Panc1 (cell line): ENCODE results near the gene LGALS1. TPM values are rescaled to one million over a fixed set of nuclear protein-coding genes. Genes with fewer than 3 reads are reported as not detected.

Source experiments
- ATAC-seq: fragments of 200-7000 bp; cut with Tn5 transposase; 2 replicates; pipeline ENCODE4 v1.9.1; 2020; ENCODE audit warnings: mild to moderate bottlenecking, moderate library complexity
- BruUV-seq: library from RNA; stranded (reverse); fragments of 400-500 nt; replicated peaks from 2 replicates; lab custom pipeline; 2021; lab: Mats Ljungman, UMichigan
- CTCF ChIA-PET: fragments of 300-600 bp; sonication (Branson Sonifier 250); formaldehyde crosslinking; loops from one replicate; lab custom pipeline; 2022; ENCODE audit warnings: antibody characterized with exemption; lab: Charles Lee
- POLR2A ChIA-PET: fragments of 300-600 bp; sonication (Branson Sonifier 250); formaldehyde crosslinking; loops from one replicate; lab custom pipeline; 2022; ENCODE audit warnings: antibody characterized with exemption; lab: Charles Lee
- DNase-seq: peaks from one replicate; pipeline ENCODE4 v3.0.0-alpha.2; 2010; ENCODE audit warnings: low read depth, low spot score
- H3K27ac ChIP-seq: 2 replicates; pipeline ENCODE4 v1.5.1; 2011; ENCODE audit warnings: mild to moderate bottlenecking, low read length, inconsistent platforms
- H3K27me3 ChIP-seq: fragments of 200-500 bp; sonication (Bioruptor generic); 2 replicates; pipeline ENCODE4 v1.6.0; 2014; ENCODE audit warnings: low read length, inconsistent platforms; ENCODE audit not compliant: control insufficient read depth, insufficient read depth
- H3K36me3 ChIP-seq: fragments of 200-500 bp; sonication (Bioruptor generic); 2 replicates; pipeline ENCODE4 v1.5.1; 2014; ENCODE audit warnings: inconsistent platforms, mild to moderate bottlenecking, low read length, moderate library complexity; ENCODE audit not compliant: control insufficient read depth, insufficient read depth
- H3K4me1 ChIP-seq: 2 replicates; pipeline ENCODE4 v1.5.1; 2011; ENCODE audit warnings: inconsistent platforms, mild to moderate bottlenecking, low read length, moderate library complexity; ENCODE audit not compliant: control insufficient read depth, insufficient read depth
- H3K4me3 ChIP-seq, 2 experiments: 2 replicates each; pipeline ENCODE4 v1.5.1; 2011 to 2012; ENCODE audit warnings: low read depth in 2 of 2, low read length in 2 of 2, mild to moderate bottlenecking in 2 of 2, inconsistent platforms in 1 of 2, moderate library complexity in 1 of 2
- H3K9me3 ChIP-seq: fragments of 200-500 bp; sonication (Bioruptor generic); 2 replicates; pipeline ENCODE4 v1.5.1; 2014; ENCODE audit warnings: low read depth, mild to moderate bottlenecking, inconsistent platforms, low read length, moderate library complexity; ENCODE audit not compliant: control insufficient read depth, insufficient read depth
- POLR2AphosphoS5 ChIP-seq: IDR thresholded peaks from 2 replicates; pipeline ENCODE4 v1.6.1; 2012; ENCODE audit warnings: mild to moderate bottlenecking, low read depth, low read length, moderate library complexity
- SIN3A ChIP-seq: IDR thresholded peaks from 2 replicates; pipeline ENCODE4 v1.6.1; 2012; ENCODE audit warnings: low read depth, mild to moderate bottlenecking, low read length, moderate library complexity, borderline replicate concordance; ENCODE audit not compliant: insufficient read depth
- TCF7L2 ChIP-seq: IDR thresholded peaks from 2 replicates; pipeline ENCODE4 v1.6.1; 2011; ENCODE audit warnings: mild to moderate bottlenecking, low read depth, low read length, inconsistent platforms
- in situ Hi-C: cut with HindIII; loops from 2 replicates; pipeline ENCODE4 v1.10.0; 2016; ENCODE audit warnings: low sequenced_read_pairs, low pct_unique_long_range_greater_than_20kb
- intact Hi-C: fragments of 100-400 bp; cut with micrococcal nuclease; formaldehyde crosslinking; loops from one replicate; pipeline ENCODE4 v1.10.0; 2022; ENCODE audit not compliant: unreplicated experiment
- total RNA-seq: library from RNA; stranded (reverse); gene quantifications from one replicate; pipeline ENCODE4 v1.2.1, GENCODE V29; 2021; ENCODE audit not compliant: unreplicated experiment
- TF ChIP-seq, protein P1 (sequence below): fragments of 450-650 bp; IDR thresholded peaks from 2 replicates; pipeline ENCODE4 v1.5.1; 2017; ENCODE audit warnings: mild to moderate bottlenecking
- TF ChIP-seq, protein P2 (sequence below), 2 experiments: IDR thresholded peaks; 2 replicates each; pipeline ENCODE4 v1.6.1; 2011 to 2012; ENCODE audit warnings: low read depth in 2 of 2, control low read depth in 1 of 2, low read length in 1 of 2, mild to moderate bottlenecking in 1 of 2, moderate library complexity in 1 of 2; ENCODE audit not compliant: insufficient read depth in 1 of 2

The LGALS1 gene
- total RNA-seq, 1 experiment from 2014 or later, result 1,518 TPM

DNA sequence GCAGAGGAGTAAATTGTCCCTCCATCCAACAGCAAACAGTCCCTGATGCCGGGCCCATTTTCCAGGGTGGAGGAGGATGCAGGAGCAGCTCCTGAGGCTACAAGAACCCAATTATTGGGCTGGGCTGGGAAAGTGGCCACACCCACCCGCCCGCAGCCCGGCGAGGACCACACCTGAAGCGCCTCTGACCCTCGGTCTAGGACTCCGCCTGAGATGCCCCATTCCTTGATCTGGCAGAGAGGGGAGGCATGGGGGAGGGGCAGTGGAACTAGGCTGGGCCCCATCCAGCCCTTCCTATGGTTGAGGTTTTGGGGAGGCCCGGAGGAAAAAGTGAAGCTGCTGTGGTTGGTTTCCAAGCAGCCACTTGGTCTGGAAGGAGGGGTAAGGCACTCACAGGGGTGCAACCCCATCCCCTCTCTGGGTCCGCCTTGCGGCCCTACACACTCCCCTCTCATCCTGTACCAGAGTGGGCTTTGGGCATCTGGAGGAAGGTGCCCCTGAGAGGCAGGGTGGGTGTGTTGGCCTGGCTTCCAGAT is 2.4 kb upstream of the LGALS1 start:
- DNase-seq (no peak), ATAC-seq (no peak)
- H3K27ac ChIP-seq, result no peak overlapping the region
- no peaks in the 10 kb centered on the region for H3K27me3 ChIP-seq
- H3K36me3 ChIP-seq, result no peaks in the 10 kb centered on the region
- H3K9me3 ChIP-seq, result no peaks in the 10 kb centered on the region
- TF ChIP-seq POLR2AphosphoS5 (no peak), SIN3A (no peak), TCF7L2 (no peak)
- TF ChIP-seq, protein P1, sequence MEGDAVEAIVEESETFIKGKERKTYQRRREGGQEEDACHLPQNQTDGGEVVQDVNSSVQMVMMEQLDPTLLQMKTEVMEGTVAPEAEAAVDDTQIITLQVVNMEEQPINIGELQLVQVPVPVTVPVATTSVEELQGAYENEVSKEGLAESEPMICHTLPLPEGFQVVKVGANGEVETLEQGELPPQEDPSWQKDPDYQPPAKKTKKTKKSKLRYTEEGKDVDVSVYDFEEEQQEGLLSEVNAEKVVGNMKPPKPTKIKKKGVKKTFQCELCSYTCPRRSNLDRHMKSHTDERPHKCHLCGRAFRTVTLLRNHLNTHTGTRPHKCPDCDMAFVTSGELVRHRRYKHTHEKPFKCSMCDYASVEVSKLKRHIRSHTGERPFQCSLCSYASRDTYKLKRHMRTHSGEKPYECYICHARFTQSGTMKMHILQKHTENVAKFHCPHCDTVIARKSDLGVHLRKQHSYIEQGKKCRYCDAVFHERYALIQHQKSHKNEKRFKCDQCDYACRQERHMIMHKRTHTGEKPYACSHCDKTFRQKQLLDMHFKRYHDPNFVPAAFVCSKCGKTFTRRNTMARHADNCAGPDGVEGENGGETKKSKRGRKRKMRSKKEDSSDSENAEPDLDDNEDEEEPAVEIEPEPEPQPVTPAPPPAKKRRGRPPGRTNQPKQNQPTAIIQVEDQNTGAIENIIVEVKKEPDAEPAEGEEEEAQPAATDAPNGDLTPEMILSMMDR, result no peak
- TF ChIP-seq, protein P2, sequence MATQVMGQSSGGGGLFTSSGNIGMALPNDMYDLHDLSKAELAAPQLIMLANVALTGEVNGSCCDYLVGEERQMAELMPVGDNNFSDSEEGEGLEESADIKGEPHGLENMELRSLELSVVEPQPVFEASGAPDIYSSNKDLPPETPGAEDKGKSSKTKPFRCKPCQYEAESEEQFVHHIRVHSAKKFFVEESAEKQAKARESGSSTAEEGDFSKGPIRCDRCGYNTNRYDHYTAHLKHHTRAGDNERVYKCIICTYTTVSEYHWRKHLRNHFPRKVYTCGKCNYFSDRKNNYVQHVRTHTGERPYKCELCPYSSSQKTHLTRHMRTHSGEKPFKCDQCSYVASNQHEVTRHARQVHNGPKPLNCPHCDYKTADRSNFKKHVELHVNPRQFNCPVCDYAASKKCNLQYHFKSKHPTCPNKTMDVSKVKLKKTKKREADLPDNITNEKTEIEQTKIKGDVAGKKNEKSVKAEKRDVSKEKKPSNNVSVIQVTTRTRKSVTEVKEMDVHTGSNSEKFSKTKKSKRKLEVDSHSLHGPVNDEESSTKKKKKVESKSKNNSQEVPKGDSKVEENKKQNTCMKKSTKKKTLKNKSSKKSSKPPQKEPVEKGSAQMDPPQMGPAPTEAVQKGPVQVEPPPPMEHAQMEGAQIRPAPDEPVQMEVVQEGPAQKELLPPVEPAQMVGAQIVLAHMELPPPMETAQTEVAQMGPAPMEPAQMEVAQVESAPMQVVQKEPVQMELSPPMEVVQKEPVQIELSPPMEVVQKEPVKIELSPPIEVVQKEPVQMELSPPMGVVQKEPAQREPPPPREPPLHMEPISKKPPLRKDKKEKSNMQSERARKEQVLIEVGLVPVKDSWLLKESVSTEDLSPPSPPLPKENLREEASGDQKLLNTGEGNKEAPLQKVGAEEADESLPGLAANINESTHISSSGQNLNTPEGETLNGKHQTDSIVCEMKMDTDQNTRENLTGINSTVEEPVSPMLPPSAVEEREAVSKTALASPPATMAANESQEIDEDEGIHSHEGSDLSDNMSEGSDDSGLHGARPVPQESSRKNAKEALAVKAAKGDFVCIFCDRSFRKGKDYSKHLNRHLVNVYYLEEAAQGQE (IDR thresholded peaks at IDR 0.05; ENCODE audit: insufficient read depth in 1 of 2, low read depth in 2 of 2, low read length in 1 of 2), result no peak
- CTCF ChIA-PET, result interaction anchor here (0.7 kb wide), 1 partner anchor 9 kb away, joined by 5 read pairs; no protein-coding TSS in a partner anchor
- BruUV-seq, result no TSS peak
- H3K4me3 ChIP-seq, result no peak overlapping the region
- in situ Hi-C loops (no loop called here), intact Hi-C loops (no loop called here)
- H3K4me1 ChIP-seq, result peaks cover 5% of the 10 kb centered on the region
- POLR2A ChIA-PET, result no interaction called here

GRCh38 chr22:37674248-37674647 is 1.2 kb upstream of the LGALS1 start:
- CTCF ChIA-PET, result no interaction called here
- no peak for DNase-seq

More at GRCh38 chr22:37674248-37674647, 1.2 kb upstream of the LGALS1 start:
- H3K4me1 ChIP-seq, result peaks cover 12% of the 10 kb centered on the region
- no peaks in the 10 kb centered on the region for H3K9me3 ChIP-seq
- intact Hi-C loops, result no loop called here
- TF ChIP-seq, protein P2 (IDR thresholded peaks at IDR 0.05; ENCODE audit: insufficient read depth in 1 of 2, low read depth in 2 of 2, low read length in 1 of 2), result no peak
- no peak for TF ChIP-seq SIN3A
- TF ChIP-seq, protein P1, result no peak
- no peak for TF ChIP-seq POLR2AphosphoS5
- no peak for TF ChIP-seq TCF7L2
- in situ Hi-C loops, result no loop called here
- no peak for ATAC-seq
- POLR2A ChIA-PET, result interaction anchor here (0.7 to 1.1 kb wide), 2 partner anchors 16 to 24 kb away, joined by 7 read pairs; no protein-coding TSS in a partner anchor
- no TSS peak for BruUV-seq
- H3K36me3 ChIP-seq, result no peaks in the 10 kb centered on the region
- no peaks in the 10 kb centered on the region for H3K27me3 ChIP-seq
- H3K27ac ChIP-seq, result peak overlapping the region; percentile 87
- H3K4me3 ChIP-seq, result no peak overlapping the region
